GM19438 (cell line): ENCODE results near the gene YKT6.

Experiments used
- ATAC-seq: cut with Tn5 transposase; IDR thresholded peaks from one replicate; pipeline ENCODE4 v1.9.1; 2021; ENCODE audit warnings: low read depth; ENCODE audit not compliant: unreplicated experiment

Gene YKT6

GRCh38 chr7:44216521-44217222, 15.9 kb downstream of the YKT6 start:
- ATAC-seq, result no peak

- no peak for ATAC-seq
These were observed 16.5 kb downstream of the YKT6 start for GRCh38 chr7:44217223-44217714.

- ATAC-seq, result no peak
These were observed 17.1 kb downstream of the YKT6 start for GRCh38 chr7:44217852-44218402.

GRCh38 chr7:44218418-44219201, 17.8 kb downstream of the YKT6 start:
- no peak for ATAC-seq

GRCh38 chr7:44219371-44220045, 18.7 kb downstream of the YKT6 start:
- no peak for ATAC-seq

GRCh38 chr7:44220046-44220357, 19.2 kb downstream of the YKT6 start:
- no peak for ATAC-seq

GRCh38 chr7:44220358-44221112, 19.8 kb downstream of the YKT6 start:
- no peak for ATAC-seq

- no peak for ATAC-seq
These were observed 20.5 kb downstream of the YKT6 start for GRCh38 chr7:44221231-44221791.

GRCh38 chr7:44222074-44222473, 21.3 kb downstream of the YKT6 start:
- no peak for ATAC-seq

GRCh38 chr7:44222776-44223261, 22.0 kb downstream of the YKT6 start:
- ATAC-seq, result no peak

- no peak for ATAC-seq
These were observed 22.7 kb downstream of the YKT6 start for GRCh38 chr7:44223362-44224079.

- ATAC-seq, result no peak
These were observed 23.5 kb downstream of the YKT6 start for GRCh38 chr7:44224080-44224973.

- ATAC-seq, result no peak
These were observed 24.3 kb downstream of the YKT6 start for GRCh38 chr7:44224974-44225565.

- no peak for ATAC-seq
These were observed 25.0 kb downstream of the YKT6 start for GRCh38 chr7:44225566-44226395.

GRCh38 chr7:44226396-44226753, 25.6 kb downstream of the YKT6 start:
- ATAC-seq, result no peak

GRCh38 chr7:44227911-44228310, 27.1 kb downstream of the YKT6 start:
- ATAC-seq, result no peak
